Measurements from ENCODE around the gene APH1B.

Gene APH1B

DNA sequence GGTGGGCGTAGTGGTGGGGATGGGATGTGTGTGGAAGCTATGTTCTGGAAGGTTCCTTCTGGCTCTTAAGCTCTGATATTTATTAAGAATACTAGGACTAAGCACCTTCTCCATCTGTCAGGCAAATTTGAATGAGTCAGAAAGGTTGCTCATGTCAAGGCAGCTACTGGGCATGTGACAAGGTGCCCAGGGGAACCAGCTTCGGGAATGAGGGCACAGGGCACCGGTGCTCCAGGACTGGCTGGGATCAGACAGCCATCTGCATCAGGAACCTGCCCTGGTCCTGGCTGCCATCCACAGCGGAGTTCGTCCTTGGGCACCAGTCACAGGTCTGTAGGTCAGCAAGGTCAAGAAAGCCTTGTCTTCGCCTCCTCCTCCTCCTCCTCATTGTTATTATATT lies 71.8 kb downstream of the APH1B start:
- Histone ChIP-seq H3K9me3 (ENCODE audit: control insufficient read depth, low read length) (no peaks in the 10 kb centered on the region), H3K36me3 (ENCODE audit: control insufficient read depth, insufficient read depth, low read length) (no peaks in the 10 kb centered on the region), H2AFZ (no peak overlapping the region), H3K27ac (no peak overlapping the region), H3K4me3 (ENCODE audit: low read depth, low read length) (no peak overlapping the region), H3K4me1 (peaks cover 7% of the 10 kb centered on the region), H3K9ac (no peak overlapping the region), H3K4me2 (ENCODE audit: low read length) (no peak overlapping the region), H3K79me2 (no peaks in the 10 kb centered on the region), H3K27me3 (ENCODE audit: control insufficient read depth, insufficient read depth, low read length) (no peaks in the 10 kb centered on the region)
- no peak for TF ChIP-seq CTCF (IDR thresholded peaks at IDR 0.05)

GRCh38 chr15:63349621-63350020 lies 72.2 kb downstream of the APH1B start:
- no peaks in the 10 kb centered on the region for H3K9me3 ChIP-seq (ENCODE audit: control insufficient read depth, low read length)
- H3K4me3 ChIP-seq (ENCODE audit: low read depth, low read length) = no peak overlapping the region
- H3K27me3 ChIP-seq (ENCODE audit: control insufficient read depth, insufficient read depth, low read length) = no peaks in the 10 kb centered on the region
- no peak overlapping the region for H3K27ac ChIP-seq
- no peak overlapping the region for H3K4me2 ChIP-seq (ENCODE audit: low read length)
- H3K79me2 ChIP-seq = no peaks in the 10 kb centered on the region
- H2AFZ ChIP-seq = no peak overlapping the region
- H3K9ac ChIP-seq = no peak overlapping the region
- H3K4me1 ChIP-seq = peaks cover 7% of the 10 kb centered on the region
- no peak for TF ChIP-seq CTCF (IDR thresholded peaks at IDR 0.05)
- no peaks in the 10 kb centered on the region for H3K36me3 ChIP-seq (ENCODE audit: control insufficient read depth, insufficient read depth, low read length)

DNA sequence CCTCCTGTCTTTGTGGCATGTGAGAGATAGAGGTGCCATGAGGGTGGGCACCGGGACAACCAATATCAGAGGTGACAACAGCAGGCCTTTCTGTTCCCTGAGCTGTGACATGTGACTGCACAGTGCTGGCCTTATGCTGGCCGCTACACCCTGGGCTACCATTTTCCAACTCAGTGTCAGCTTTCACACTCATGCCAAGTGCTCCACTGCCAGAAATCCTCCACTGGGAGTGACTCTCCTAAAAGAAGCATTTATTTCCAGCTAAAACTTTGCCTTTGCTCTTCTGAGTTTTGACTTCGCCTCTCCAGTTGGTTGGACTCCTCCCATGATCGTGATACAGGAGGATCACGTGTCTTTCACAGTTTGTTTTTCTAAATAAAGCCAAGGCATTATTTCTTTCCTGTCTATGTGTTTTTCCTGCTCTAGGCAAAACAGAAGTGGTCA lies 72.8 kb downstream of the APH1B start:
- Histone ChIP-seq H3K9me3 (ENCODE audit: control insufficient read depth, low read length) (no peaks in the 10 kb centered on the region), H3K9ac (no peak overlapping the region), H3K4me3 (ENCODE audit: low read depth, low read length) (no peak overlapping the region), H3K27me3 (ENCODE audit: control insufficient read depth, insufficient read depth, low read length) (no peaks in the 10 kb centered on the region), H3K4me2 (ENCODE audit: low read length) (no peak overlapping the region), H3K27ac (no peak overlapping the region), H2AFZ (no peak overlapping the region), H3K36me3 (ENCODE audit: control insufficient read depth, insufficient read depth, low read length) (no peaks in the 10 kb centered on the region), H3K79me2 (no peaks in the 10 kb centered on the region), H3K4me1 (peaks cover 7% of the 10 kb centered on the region)
- no peak for TF ChIP-seq CTCF (IDR thresholded peaks at IDR 0.05)

DNA sequence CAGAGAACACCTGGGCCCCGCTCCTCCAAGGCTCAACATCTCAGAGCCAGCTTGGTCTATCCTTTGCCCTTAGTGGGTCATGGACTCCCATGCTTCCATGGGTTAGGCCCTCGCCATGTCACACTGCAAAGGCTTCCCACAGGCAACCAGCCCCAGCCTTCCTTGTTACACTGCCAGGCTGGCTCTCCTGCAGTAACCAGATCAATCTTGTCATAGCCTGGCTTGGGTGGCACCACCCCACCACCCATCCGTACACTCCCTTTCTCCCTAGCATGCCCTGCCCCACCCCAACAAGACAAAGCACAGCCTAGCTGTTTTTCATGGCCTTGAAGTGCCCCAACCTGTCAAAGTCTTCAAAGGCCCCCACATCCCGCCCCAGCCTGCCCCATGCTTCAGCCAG lies 73.8 kb downstream of the APH1B start:
- Histone ChIP-seq H3K36me3 (ENCODE audit: control insufficient read depth, insufficient read depth, low read length) (no peaks in the 10 kb centered on the region), H3K4me1 (peaks cover 7% of the 10 kb centered on the region), H3K79me2 (no peaks in the 10 kb centered on the region), H3K4me3 (ENCODE audit: low read depth, low read length) (no peak overlapping the region), H3K27ac (no peak overlapping the region), H3K9ac (no peak overlapping the region), H3K4me2 (ENCODE audit: low read length) (no peak overlapping the region), H3K27me3 (ENCODE audit: control insufficient read depth, insufficient read depth, low read length) (no peaks in the 10 kb centered on the region), H3K9me3 (ENCODE audit: control insufficient read depth, low read length) (no peaks in the 10 kb centered on the region), H2AFZ (no peak overlapping the region)
- no peak for TF ChIP-seq CTCF (IDR thresholded peaks at IDR 0.05)

DNA sequence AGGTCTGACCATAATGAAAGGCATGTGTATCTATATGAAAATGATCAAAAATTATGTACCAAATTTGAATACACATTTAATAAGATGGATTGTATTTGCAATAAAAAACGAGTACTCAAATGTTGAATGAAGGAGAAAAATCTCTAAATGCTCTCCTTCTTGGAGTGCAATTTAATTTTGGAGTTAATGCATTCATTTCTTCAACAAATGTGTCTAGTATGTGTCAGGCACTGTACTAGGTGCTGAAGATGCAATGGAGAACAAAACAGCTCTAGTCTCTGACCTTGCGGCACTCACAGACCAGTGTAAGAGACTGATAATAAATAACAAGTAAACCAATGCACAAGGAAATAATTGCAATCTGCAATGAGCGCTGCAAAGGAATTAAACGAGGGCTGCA lies 75.4 kb downstream of the APH1B start:
- Histone ChIP-seq H3K9ac (no peak overlapping the region), H3K4me1 (peaks cover 7% of the 10 kb centered on the region), H2AFZ (no peak overlapping the region), H3K4me2 (ENCODE audit: low read length) (no peak overlapping the region), H3K9me3 (ENCODE audit: control insufficient read depth, low read length) (no peaks in the 10 kb centered on the region), H3K36me3 (ENCODE audit: control insufficient read depth, insufficient read depth, low read length) (no peaks in the 10 kb centered on the region), H3K27me3 (ENCODE audit: control insufficient read depth, insufficient read depth, low read length) (no peaks in the 10 kb centered on the region), H3K27ac (no peak overlapping the region), H3K4me3 (ENCODE audit: low read depth, low read length) (no peak overlapping the region), H3K79me2 (no peaks in the 10 kb centered on the region)
- TF ChIP-seq CTCF (IDR thresholded peaks at IDR 0.05) = no peak

Data from parathyroid adenoma (tissue), 2 donors.